NCI-H524 treated with DMSO at 0.1 percent for 48 hours (cell line): ENCODE measurements around the gene NQO2.

Source experiments
- DNase-seq: peaks from one replicate; lab custom pipeline; 2025; lab: John Stamatoyannopoulos, UW

The NQO2 gene, protein sequence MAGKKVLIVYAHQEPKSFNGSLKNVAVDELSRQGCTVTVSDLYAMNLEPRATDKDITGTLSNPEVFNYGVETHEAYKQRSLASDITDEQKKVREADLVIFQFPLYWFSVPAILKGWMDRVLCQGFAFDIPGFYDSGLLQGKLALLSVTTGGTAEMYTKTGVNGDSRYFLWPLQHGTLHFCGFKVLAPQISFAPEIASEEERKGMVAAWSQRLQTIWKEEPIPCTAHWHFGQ

GRCh38 chr6:2999618-3000557, at the start of gene NQO2:
Gene NQO2, plus strand, starts transcription at chr6:2999894. Its CDS starts 6,659 bp downstream, at chr6:3006553.
- DNase-seq = no peak

GRCh38 chr6:2950713-2951112, 49.0 kb upstream of the NQO2 start:
- DNase-seq = no peak

DNA sequence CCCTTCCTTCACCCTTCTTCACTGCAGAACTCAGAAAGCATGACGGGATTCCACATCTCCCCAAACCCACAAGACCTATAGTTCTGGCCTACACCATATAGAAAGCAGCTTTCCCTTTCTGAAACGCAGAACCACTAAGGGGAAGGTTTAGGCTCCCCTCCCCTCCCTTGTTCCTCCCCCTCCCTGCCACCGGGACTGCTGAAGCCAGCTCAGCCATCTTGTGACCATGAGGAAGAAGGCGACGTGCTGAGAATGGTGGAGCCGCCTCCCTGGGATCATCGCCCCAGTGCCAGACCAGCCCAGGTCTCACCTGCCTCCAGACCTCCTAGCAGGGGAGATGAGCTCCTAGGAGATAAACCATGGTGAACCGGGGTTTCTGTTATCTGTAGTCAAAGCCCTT, 48.0 kb upstream of the NQO2 start:
- no peak for DNase-seq

DNA sequence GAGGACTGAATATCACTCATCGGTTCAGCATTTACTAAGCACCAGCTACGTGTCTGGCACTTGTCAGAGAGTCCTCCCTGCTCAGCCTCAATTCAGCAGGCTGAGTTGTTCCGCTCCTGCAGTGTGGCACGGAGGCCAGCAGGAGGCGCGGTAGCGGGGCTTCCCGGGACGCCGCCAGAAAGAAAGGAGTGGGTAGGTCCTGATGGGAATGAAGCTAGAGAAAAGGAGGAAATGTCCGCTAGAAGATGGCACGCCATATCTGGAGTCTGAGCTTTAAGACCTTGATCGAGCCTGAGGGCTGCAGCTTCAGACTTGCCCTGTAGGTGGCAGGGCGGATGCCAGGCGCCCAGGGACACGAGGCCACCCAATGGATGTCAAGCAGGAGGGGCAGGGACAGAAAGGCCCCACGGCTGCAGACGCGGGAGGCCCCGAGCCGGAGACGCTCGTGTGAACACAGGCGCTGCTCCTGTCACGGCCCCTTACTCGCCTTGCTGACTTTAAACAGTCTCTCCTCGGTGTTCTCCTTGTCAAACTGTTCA, 47.1 kb upstream of the NQO2 start:
- no peak for DNase-seq

DNA sequence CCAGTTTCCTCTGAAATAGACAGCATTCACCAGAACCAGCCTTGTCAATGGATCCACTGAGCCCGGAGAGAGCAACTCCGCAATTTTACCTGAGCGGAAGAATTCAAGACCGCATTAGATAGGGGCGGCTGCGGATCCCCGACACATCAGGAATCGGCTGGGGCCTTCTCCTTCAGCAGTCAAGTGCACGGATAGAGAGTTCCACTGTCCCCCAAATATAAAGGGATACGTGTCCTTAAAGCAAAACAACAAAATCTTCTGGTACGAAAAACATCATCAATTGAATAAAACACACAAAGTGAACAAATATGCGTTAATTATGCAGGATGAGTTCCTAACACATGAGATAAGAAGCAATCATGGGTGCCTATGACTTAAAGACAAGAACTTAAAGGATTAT, 46.6 kb upstream of the NQO2 start:
- DNase-seq = no peak

GRCh38 chr6:2956930-2957685, 42.6 kb upstream of the NQO2 start:
- DNase-seq = no peak

DNA sequence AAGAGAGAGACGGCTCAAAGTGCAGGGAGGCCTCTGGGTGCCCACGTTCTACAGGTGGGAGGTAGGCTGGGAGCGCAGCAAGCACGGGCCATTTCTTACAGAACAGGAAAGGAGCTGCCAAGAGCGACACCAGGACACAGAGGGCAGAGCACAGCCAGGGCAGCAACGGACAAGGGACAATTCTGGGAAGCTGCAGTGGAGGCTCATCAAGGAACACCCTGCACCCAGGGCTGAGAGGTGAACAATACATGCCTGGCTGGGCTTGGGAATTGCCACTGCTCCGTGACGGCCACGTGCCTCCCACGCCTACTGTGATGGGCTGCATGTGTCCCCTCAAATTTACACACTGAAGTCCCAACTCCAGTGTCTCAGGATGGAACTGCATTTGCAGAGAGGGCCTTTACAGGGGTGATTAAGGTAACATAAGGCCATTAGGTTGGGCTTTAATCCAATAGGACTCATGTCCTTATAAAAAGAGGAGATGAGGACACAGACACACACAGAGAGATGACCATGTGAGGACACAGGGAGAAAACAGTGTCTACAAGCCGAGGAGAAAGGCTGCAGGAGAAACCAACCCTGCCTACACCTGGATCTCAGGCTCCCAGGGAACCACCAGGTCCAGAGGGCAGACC, 41.9 kb upstream of the NQO2 start:
- DNase-seq = no peak

GRCh38 chr6:2958331-2958711, 41.4 kb upstream of the NQO2 start:
- DNase-seq = no peak

DNA sequence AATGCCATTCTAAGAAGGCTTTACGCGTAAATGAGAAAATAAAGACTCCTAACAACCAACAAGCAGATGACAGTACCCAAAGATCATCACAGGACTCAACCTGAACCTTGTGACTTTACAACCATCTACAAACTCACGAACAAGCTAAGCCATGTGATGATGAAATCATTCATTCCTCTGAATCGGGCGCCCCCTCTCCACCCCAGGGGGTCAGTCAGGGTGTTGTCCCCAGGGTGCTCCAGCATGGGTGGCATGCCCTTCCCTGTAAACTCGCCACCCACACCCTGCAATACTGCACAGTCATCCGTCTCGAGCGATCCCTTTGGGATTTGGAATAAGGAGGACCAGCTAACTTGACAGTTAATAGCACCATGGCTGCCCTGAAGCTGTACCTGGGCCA, 40.9 kb upstream of the NQO2 start:
- DNase-seq = no peak

- DNase-seq = no peak
Measured at GRCh38 chr6:2959909-2960719, 39.6 kb upstream of the NQO2 start.

GRCh38 chr6:2960935-2961334, 38.8 kb upstream of the NQO2 start:
- no peak for DNase-seq

GRCh38 chr6:2961506-2961905, 38.2 kb upstream of the NQO2 start:
- DNase-seq = no peak

DNA sequence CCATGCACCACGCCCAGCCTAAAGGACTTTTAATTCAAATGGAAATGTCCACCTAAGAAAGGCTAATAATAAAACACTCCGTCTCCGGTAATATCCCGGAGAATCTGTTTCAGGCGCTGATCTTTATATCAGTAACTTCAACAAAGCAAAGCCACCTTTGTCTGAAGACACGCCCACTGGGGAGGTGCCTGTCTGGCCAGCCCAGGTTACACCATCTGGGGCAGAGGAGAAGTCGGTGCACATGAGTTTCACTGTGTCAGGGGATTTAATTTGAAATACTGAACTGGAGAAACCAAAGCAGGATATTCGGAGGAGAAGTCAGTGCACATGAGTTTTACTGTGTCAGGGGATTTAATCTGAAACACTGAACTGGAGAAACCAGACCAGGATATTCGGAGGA, 37.7 kb upstream of the NQO2 start:
- no peak for DNase-seq

- no peak for DNase-seq
Measured at GRCh38 chr6:2962636-2963035, 37.1 kb upstream of the NQO2 start.

DNA sequence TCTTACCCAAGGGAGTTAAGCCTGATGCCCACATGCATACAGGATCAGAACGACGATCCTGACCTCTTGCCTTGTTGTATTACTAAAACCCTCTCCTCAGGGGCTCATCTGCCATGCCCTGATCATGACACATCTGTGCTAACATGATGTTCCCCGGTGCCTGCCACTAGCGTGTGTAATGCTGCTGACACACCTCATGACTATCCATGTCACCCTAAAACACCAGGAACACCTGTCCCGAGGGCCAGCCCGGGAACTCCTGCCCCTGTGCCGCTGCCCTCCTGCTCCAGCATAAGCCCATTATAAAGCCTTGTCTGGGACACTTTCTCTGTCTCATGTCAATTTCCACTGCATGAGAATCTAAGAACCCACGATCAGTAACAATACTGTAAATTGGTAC, 35.9 kb upstream of the NQO2 start:
- no peak for DNase-seq

DNA sequence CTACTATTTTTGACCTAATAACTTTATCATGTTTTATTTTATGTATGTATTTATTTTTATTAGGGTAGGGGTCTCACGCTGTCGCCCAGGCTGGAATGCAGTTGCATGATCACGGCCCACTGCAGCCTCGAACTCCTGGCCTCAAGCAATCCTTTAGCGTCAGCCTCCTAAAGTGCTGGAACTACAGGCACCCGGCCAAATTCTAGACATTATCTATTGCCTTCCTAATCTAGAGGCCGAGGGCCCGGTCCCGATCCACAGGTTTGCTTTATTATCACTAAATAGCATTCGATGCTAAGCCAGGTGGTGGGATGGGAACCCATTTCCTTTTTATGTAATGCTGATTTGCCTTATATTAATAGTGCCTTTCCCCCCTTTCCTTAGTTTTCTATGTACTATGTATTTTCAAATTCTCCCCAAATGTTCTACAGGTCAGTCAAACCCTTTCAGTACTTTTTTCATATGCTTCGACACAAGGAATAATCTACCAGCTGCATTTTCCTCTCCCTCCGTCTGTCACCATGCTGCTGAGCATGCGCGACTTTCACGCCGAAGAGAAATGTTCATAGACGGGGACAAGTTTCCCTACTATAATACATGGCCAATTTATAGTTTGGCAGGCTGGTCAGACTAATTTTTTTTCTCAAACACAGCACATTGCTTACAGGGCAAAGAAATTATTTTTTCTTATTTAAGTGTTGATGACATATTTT, 34.7 kb upstream of the NQO2 start:
- no peak for DNase-seq

DNA sequence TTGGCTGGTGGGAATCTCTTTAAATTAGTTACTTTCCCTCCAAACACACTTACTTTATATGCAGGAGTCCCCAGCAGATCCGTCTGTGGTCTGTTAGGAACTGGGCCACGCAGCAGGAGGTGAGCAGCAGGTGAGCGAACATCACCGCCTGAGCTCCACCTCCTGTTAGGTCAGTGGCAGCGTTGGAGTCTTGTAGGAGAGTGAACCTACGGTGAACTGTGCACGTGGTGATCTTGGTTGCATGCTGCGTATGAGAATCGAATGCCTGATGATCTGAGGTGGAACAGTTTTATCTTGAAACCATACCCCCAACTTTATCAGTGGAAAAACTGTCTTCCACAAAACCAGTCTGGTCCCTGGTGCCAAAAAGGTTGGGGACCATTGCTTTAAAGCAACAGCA, 33.3 kb upstream of the NQO2 start:
- no peak for DNase-seq

- no peak for DNase-seq
Measured at GRCh38 chr6:2967936-2968335, 31.8 kb upstream of the NQO2 start.

- no peak for DNase-seq
Measured at GRCh38 chr6:2968600-2969135, 31.0 kb upstream of the NQO2 start.

DNA sequence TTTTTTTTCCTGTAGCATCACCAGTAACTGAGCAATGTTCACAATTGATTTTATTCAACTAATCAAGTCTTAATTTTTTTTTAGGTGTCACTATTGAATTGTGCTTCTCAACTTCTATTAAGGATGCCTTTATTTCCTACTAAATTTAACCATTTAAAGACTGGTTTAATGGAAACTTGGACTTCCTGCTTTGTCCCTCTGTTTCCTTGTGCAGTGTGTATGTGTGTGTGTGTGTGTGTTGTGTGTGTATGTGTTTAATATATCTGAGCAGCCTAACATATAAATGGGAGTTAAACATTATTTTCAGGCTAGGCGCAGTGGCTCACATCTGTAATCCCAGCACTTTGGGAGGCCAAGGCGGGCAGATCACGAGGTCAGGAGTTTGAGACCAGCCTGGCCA, 30.1 kb upstream of the NQO2 start:
- DNase-seq = no peak
